LNCAP (cell line): Measurements from ENCODE around the gene ENO4.

Experiments used
- TF ChIP-seq, protein P1 (sequence below): fragments of 450-650 bp; IDR thresholded peaks from 2 replicates; pipeline ENCODE4 v1.5.1; 2017; ENCODE audit warnings: mild to moderate bottlenecking

The ENO4 gene

DNA sequence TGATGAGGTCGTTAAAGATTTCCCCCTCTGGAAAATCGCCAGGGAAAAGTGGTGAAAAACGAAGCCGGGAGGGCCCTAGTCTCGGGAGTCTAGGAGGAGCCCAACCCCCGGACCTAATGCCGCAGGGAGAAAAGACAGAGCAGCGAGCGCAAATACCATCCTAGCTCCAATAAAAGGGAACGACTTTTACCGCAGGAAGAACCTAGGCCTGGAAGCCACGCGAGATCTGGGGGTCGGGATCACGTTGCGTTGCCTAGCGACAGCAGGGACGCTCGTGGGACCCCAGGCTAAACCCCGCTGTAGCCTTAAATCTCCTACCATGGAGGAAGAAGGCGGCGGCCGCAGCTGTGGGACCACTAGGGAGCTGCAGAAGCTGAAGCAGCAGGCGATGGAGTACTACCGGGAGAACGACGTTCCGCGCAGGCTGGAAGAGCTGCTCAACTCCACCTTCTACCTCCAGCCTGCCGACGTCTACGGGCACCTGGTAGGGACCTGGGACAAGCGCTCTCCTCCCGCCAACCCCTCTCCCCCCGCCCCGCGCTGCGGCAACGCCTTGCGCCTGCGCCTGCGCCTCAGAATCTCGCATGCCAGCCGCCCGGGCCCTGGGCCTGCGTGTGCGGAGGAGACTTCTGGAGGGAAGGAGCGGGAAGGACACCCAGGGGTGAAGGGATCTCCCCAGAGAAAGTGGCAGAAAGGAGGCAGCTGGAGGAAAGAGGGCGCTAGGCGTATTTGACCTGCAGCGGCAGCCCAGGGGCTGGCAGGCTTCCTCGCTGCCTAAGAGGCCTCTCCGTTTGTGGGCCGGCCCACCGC lies at the start of gene ENO4:
Gene ENO4 (plus strand): TSS at position 252 of the 810 bp plus-strand sequence. CDS start 68 bp downstream, at position 320.
- TF ChIP-seq, protein P1, sequence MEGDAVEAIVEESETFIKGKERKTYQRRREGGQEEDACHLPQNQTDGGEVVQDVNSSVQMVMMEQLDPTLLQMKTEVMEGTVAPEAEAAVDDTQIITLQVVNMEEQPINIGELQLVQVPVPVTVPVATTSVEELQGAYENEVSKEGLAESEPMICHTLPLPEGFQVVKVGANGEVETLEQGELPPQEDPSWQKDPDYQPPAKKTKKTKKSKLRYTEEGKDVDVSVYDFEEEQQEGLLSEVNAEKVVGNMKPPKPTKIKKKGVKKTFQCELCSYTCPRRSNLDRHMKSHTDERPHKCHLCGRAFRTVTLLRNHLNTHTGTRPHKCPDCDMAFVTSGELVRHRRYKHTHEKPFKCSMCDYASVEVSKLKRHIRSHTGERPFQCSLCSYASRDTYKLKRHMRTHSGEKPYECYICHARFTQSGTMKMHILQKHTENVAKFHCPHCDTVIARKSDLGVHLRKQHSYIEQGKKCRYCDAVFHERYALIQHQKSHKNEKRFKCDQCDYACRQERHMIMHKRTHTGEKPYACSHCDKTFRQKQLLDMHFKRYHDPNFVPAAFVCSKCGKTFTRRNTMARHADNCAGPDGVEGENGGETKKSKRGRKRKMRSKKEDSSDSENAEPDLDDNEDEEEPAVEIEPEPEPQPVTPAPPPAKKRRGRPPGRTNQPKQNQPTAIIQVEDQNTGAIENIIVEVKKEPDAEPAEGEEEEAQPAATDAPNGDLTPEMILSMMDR = no peak

DNA sequence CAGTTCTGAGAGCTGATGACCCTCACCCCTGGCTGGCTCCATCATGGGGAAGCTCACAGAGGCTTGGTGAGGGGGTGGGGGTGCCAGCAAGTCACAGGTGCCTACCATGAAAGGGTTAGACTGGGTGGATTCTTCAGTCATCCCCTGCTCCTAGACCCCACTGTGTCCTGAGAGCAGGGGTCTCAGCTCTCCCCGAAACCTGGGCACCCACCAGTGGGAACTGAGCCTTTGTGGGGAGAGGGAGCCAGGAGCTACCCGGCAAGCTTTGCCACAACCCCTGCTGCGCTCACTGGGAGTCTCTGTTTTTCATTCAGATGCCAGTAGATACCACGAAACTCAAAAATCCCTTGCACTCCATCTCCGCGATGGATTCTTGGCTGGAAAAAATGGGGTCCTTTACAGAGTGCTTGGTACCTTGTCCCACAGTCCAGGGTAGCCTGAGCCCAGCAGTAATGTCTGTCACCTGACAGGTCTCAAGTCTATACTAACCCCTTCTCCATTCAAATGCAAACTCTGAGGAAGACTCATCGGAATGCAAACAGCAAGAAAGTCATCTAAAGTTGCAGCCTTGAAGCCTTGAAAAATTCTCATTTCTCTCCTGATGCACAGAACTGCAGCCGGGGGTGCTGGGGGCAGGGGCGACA lies 48.9 kb upstream of the ENO4 start:
- TF ChIP-seq, protein P1 = no peak

- TF ChIP-seq, protein P1 = no peak
Measured at GRCh38 chr10:116801658-116802057, 47.6 kb upstream of the ENO4 start.

DNA sequence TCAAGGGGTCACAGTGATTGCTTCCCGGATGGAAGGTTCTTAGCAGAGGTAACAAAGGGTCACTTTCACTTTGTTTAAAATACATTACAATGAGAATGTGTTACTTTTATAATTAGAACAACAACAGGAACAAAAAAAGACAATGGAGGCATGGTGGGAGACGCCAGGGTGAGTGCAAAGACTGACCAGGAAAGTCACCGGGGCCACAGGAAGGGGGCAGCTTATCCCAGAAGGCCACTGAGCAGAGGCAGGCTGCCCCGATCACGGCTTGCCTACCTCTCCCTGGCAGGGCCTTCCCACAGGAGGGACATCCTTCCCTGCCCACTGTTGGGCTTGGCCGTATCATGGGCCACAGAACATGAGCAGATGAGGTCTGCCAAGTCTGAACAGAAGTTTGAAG lies 46.8 kb upstream of the ENO4 start:
- TF ChIP-seq, protein P1 = no peak

- TF ChIP-seq, protein P1 = no peak
Measured at GRCh38 chr10:116802876-116803275, 46.4 kb upstream of the ENO4 start.

- TF ChIP-seq, protein P1 = no peak
Measured at GRCh38 chr10:116803451-116804249, 45.6 kb upstream of the ENO4 start.

- TF ChIP-seq, protein P1 = no peak
Measured at GRCh38 chr10:116808706-116809105, 40.6 kb upstream of the ENO4 start.
